ENCODE data around the gene ZC3H13.

DNA sequence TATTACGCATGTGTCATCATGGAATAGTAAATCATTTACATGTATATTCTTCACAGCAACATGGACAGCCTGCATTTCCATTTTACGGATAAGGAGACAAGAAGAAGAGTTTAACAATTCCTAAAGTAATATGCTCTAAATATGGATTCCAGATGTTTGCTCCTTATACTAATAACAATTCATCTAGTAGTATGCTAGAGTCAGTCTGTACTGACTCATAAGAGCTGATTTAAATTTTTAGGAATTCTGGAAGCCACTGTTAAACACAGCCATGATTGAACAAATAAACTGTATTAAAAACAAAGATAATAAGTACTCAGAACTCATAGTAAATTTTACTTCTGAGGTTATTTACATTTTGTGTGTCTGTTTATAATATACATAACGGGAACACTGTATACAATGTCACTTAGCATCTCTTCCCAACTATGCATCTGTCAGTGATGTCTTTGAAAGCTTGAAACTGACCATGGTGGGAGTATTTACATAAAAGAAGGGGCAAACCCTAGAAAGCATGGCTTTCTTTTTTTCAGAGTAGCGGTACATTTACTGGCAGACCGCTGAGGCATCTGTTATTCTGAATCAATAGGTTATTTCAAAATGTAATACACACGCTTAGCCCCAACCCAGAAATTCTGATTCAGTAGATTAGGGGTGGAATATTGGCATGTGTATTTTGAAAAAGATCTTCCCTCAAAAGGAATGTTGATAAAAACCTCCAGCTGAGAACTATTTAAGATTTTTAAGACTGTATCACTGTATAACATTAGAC is 12.9 kb downstream of the ZC3H13 start:
- TF ChIP-seq POLR2A (IDR thresholded peaks at IDR 0.05) (no peak), CTCF (IDR thresholded peaks at IDR 0.05) (no peak), POLR2AphosphoS5 (IDR thresholded peaks at IDR 0.05) (no peak)

Measured in gastroesophageal sphincter (tissue), 3 donors.